VCaP (cell line): ENCODE measurements around the gene ADGRV1.
A peak's percentile ranks its signal among the peaks of the same experiment; 100 is the strongest.

Experiments
- H3K27ac ChIP-seq: fragments of 450-650 bp; 2 replicates; pipeline ENCODE4 v1.5.1; 2017
- TF ChIP-seq, protein P1 (sequence below): fragments of 450-650 bp; conservative IDR thresholded peaks from 2 replicates; pipeline ENCODE4 v1.5.1; 2017; ENCODE audit warnings: mild to moderate bottlenecking, moderate library complexity

ADGRV1 gene

DNA sequence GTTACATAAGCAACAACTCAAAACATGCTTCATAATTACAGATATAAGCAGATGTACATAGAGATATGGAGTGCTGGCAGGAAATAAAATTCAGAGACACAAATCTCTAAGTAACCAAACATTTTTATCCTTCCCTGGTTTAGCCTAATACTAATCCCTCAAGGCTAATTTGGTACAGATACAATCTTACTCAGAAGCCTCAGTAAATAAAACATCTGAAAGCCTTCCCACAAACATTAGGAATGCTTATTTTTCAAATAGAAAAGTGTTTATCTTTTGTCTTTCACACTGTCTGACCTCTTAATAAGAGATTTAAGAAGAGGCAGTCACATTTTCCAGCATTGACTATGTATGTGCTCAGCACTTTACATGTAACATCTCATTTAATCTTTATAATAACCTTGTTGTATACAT, 425.1 kb downstream of the ADGRV1 start:
- TF ChIP-seq, protein P1, sequence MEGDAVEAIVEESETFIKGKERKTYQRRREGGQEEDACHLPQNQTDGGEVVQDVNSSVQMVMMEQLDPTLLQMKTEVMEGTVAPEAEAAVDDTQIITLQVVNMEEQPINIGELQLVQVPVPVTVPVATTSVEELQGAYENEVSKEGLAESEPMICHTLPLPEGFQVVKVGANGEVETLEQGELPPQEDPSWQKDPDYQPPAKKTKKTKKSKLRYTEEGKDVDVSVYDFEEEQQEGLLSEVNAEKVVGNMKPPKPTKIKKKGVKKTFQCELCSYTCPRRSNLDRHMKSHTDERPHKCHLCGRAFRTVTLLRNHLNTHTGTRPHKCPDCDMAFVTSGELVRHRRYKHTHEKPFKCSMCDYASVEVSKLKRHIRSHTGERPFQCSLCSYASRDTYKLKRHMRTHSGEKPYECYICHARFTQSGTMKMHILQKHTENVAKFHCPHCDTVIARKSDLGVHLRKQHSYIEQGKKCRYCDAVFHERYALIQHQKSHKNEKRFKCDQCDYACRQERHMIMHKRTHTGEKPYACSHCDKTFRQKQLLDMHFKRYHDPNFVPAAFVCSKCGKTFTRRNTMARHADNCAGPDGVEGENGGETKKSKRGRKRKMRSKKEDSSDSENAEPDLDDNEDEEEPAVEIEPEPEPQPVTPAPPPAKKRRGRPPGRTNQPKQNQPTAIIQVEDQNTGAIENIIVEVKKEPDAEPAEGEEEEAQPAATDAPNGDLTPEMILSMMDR: no peak
- peak overlapping the region; percentile 66 for H3K27ac ChIP-seq

- TF ChIP-seq, protein P1: no peak
- H3K27ac ChIP-seq: no peak overlapping the region
These were observed 426.7 kb downstream of the ADGRV1 start for GRCh38 chr5:90985341-90985740.

GRCh38 chr5:90987726-90988125, 429.1 kb downstream of the ADGRV1 start:
- no peak overlapping the region for H3K27ac ChIP-seq
- TF ChIP-seq, protein P1: no peak

DNA sequence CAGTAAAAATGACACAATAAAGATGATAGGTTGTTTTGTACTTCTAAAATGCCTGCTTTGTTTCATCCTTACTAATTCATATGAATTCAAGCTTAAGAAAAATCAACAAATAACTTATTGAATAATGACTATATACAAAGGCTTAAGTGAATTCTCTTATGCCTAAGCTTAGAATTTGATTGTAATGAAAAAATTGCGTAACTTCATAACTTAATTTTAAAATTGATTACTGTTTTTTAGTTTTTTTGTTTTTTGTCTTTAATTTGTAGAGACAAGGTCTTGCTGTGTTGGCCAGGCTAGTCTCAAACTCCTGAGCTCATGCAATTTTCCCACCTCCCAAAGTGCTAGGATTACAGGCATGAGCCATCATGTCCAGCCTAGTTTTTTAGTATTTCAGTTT, 432.6 kb downstream of the ADGRV1 start:
- no peak overlapping the region for H3K27ac ChIP-seq
- TF ChIP-seq, protein P1: no peak

DNA sequence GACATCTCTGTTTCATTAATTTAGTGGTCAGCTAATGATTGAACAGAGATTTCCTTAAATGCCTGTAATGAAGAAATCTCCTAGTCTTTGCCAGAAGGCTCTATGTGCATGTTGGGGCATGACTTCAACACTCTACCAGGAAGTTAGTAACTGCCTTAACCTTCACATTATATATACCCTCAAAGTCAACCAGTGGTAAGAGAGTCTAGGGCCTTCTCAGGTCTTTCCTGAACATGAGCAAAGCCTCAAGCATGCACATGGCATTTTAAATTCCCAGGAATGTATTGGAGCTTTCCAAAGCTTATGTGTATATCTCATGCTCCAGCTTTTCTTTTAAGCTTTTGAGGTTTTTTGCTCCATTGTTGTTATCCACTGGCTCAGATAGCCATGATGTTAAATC, 436.2 kb downstream of the ADGRV1 start:
- TF ChIP-seq, protein P1: no peak
- no peak overlapping the region for H3K27ac ChIP-seq

DNA sequence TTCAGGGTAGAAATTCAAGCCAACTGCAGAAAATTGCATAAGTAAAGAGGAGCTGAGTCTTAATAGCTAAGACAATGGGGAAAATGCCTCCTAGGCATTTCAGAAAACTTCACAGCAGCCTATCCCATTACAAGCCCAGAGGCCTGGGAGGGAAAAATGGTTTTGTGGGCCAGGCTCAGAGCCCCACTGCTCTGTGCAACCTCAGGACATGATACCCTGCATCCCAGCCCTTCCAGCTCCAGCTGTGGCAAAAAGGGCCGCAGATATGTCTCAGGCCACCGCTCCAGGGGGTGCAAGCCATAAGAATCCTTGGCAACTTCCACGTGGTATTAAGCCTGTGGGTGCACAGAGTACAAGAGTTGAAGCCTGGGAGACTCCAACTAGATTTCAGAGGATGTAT, 437.5 kb downstream of the ADGRV1 start:
- no peak overlapping the region for H3K27ac ChIP-seq
- TF ChIP-seq, protein P1: no peak

- TF ChIP-seq, protein P1: no peak
- no peak overlapping the region for H3K27ac ChIP-seq
These were observed 438.5 kb downstream of the ADGRV1 start for GRCh38 chr5:90997082-90997481.

DNA sequence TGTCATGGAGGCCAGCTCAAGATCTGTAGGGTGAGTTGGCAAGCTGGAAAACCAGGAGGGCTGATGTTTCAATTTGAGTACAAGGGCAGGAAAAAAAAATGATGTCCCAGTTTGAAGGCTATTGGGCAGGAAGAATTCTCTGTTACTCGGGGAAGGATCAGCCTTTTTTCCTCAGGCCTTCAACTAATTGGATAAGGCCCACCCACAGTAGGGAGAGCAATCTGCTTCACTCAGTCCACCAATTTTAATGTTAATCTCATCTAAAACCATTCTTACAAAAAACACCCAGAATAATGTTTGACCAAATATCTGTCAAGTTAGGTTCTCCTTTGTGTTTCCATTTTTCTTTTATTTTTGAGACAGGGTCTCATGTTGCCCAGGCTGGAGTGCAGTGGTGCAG, 442.1 kb downstream of the ADGRV1 start:
- TF ChIP-seq, protein P1: no peak

More for the DNA sequence above, 442.1 kb downstream of the ADGRV1 start:
- H3K27ac ChIP-seq: no peak overlapping the region
